Measurements from ENCODE around the gene TMEM178A.
"Not testable (repeated sequence)": the region's sequence is repeated elsewhere in the genome, so short reads cannot be mapped to it uniquely, and the experiment has no call there.

Gene TMEM178A

GRCh38 chr2:39723497-39723896 is 57.8 kb downstream of the TMEM178A start:
- Histone ChIP-seq H3K4me2 (no peak overlapping the region), H4K20me1 (ENCODE audit: insufficient read depth) (no peaks in the 10 kb centered on the region), H3K4me3 (IDR thresholded peaks at IDR 0.05; ENCODE audit: insufficient read depth, low read depth, low read length) (no peak overlapping the region), H2AFZ (ENCODE audit: low read depth) (no peak overlapping the region), H3K27me3 (ENCODE audit: insufficient read depth, low read depth) (no peaks in the 10 kb centered on the region), H3K27ac (no peak overlapping the region), H3K36me3 (ENCODE audit: insufficient read depth) (no peaks in the 10 kb centered on the region), H3K4me1 (ENCODE audit: low read depth, poor library complexity, severe bottlenecking) (no peaks in the 10 kb centered on the region), H3K9ac (no peak overlapping the region), H3K79me2 (ENCODE audit: insufficient read depth, low read depth) (no peaks in the 10 kb centered on the region)
- TF ChIP-seq CTCF (conservative IDR thresholded peaks at IDR 0.05; ENCODE audit: low read depth, low read length), result no peak

GRCh38 chr2:39723946-39724827 is 58.5 kb downstream of the TMEM178A start:
- Histone ChIP-seq H3K9ac (no peak overlapping the region), H3K36me3 (ENCODE audit: insufficient read depth) (no peaks in the 10 kb centered on the region), H3K4me2 (no peak overlapping the region), H3K4me1 (ENCODE audit: low read depth, poor library complexity, severe bottlenecking) (no peaks in the 10 kb centered on the region), H4K20me1 (ENCODE audit: insufficient read depth) (no peaks in the 10 kb centered on the region), H3K27ac (no peak overlapping the region), H3K79me2 (ENCODE audit: insufficient read depth, low read depth) (no peaks in the 10 kb centered on the region), H3K27me3 (ENCODE audit: insufficient read depth, low read depth) (no peaks in the 10 kb centered on the region), H3K4me3 (IDR thresholded peaks at IDR 0.05; ENCODE audit: insufficient read depth, low read depth, low read length) (no peak overlapping the region), H2AFZ (ENCODE audit: low read depth) (no peak overlapping the region)
- TF ChIP-seq CTCF (conservative IDR thresholded peaks at IDR 0.05; ENCODE audit: low read depth, low read length), result no peak

- H2AFZ ChIP-seq (ENCODE audit: low read depth), result no peak overlapping the region
- H3K4me2 ChIP-seq, result no peak overlapping the region
- no peaks in the 10 kb centered on the region for H3K36me3 ChIP-seq (ENCODE audit: insufficient read depth)
- no peaks in the 10 kb centered on the region for H3K79me2 ChIP-seq (ENCODE audit: insufficient read depth, low read depth)
- H3K27me3 ChIP-seq (ENCODE audit: insufficient read depth, low read depth), result no peaks in the 10 kb centered on the region
- H3K4me1 ChIP-seq (ENCODE audit: low read depth, poor library complexity, severe bottlenecking), result no peaks in the 10 kb centered on the region
- no peaks in the 10 kb centered on the region for H4K20me1 ChIP-seq (ENCODE audit: insufficient read depth)
- no peak overlapping the region for H3K9ac ChIP-seq
- H3K4me3 ChIP-seq (IDR thresholded peaks at IDR 0.05; ENCODE audit: insufficient read depth, low read depth, low read length), result no peak overlapping the region
- no peak for TF ChIP-seq CTCF (conservative IDR thresholded peaks at IDR 0.05; ENCODE audit: low read depth, low read length)
- H3K27ac ChIP-seq, result no peak overlapping the region
Observed at GRCh38 chr2:39724828-39725144, 59.1 kb downstream of the TMEM178A start.

- Histone ChIP-seq H3K79me2 (ENCODE audit: insufficient read depth, low read depth) (no peaks in the 10 kb centered on the region), H3K4me2 (no peak overlapping the region), H4K20me1 (ENCODE audit: insufficient read depth) (no peaks in the 10 kb centered on the region), H3K4me1 (ENCODE audit: low read depth, poor library complexity, severe bottlenecking) (no peaks in the 10 kb centered on the region), H3K27me3 (ENCODE audit: insufficient read depth, low read depth) (no peaks in the 10 kb centered on the region), H3K36me3 (ENCODE audit: insufficient read depth) (no peaks in the 10 kb centered on the region), H3K9ac (no peak overlapping the region), H3K4me3 (IDR thresholded peaks at IDR 0.05; ENCODE audit: insufficient read depth, low read depth, low read length) (no peak overlapping the region), H3K27ac (no peak overlapping the region), H2AFZ (ENCODE audit: low read depth) (no peak overlapping the region)
- TF ChIP-seq CTCF (conservative IDR thresholded peaks at IDR 0.05; ENCODE audit: low read depth, low read length), result no peak
Observed at GRCh38 chr2:39725401-39725800, 59.7 kb downstream of the TMEM178A start.

GRCh38 chr2:39728085-39728484 is 62.4 kb downstream of the TMEM178A start:
- not testable (repeated sequence) for H3K4me2 ChIP-seq; H3K4me1 ChIP-seq (ENCODE audit: low read depth, poor library complexity, severe bottlenecking); H3K36me3 ChIP-seq (ENCODE audit: insufficient read depth); H4K20me1 ChIP-seq (ENCODE audit: insufficient read depth); H3K9ac ChIP-seq; H3K27ac ChIP-seq; H3K27me3 ChIP-seq (ENCODE audit: insufficient read depth, low read depth); H3K79me2 ChIP-seq (ENCODE audit: insufficient read depth, low read depth); H2AFZ ChIP-seq (ENCODE audit: low read depth); H3K4me3 ChIP-seq (IDR thresholded peaks at IDR 0.05; ENCODE audit: insufficient read depth, low read depth, low read length)
